H4 (cell line): ENCODE results near the gene PPP1R12B. TPM values are rescaled to one million over a fixed set of nuclear protein-coding genes. Genes with fewer than 3 reads are reported as not detected.
"Not testable (repeated sequence)": the region's sequence is repeated elsewhere in the genome, so short reads cannot be mapped to it uniquely, and the experiment has no call there.

ENCODE experiments used
- DNase-seq: peaks from one replicate; pipeline ENCODE4 v3.0.0-alpha.2; 2015; ENCODE audit warnings: low spot score
- total RNA-seq: library from RNA; depleted of rRNA; stranded (reverse); fragments of >200 nt; shearing (Covaris generic); gene quantifications from 2 replicates; pipeline ENCODE4 v1.2.3, GENCODE V29; 2014

The PPP1R12B gene
- total RNA-seq, 1 experiment from 2014 or later: 5.7 TPM

- no peak for DNase-seq
Measured at GRCh38 chr1:202561726-202562443, 213.4 kb downstream of the PPP1R12B start.

GRCh38 chr1:202562444-202563060 is 214.1 kb downstream of the PPP1R12B start:
- DNase-seq: no peak

GRCh38 chr1:202563818-202564217 is 215.3 kb downstream of the PPP1R12B start:
- no peak for DNase-seq

- DNase-seq: no peak
Measured at GRCh38 chr1:202564958-202565495, 216.5 kb downstream of the PPP1R12B start.

GRCh38 chr1:202565890-202566602 is 217.5 kb downstream of the PPP1R12B start:
- DNase-seq: no peak

GRCh38 chr1:202567738-202568137 is 219.2 kb downstream of the PPP1R12B start:
- DNase-seq: no peak

GRCh38 chr1:202568410-202568809 is 219.9 kb downstream of the PPP1R12B start:
- DNase-seq: no peak

- DNase-seq: no peak
Measured at GRCh38 chr1:202568826-202569225, 220.3 kb downstream of the PPP1R12B start.

GRCh38 chr1:202569393-202570322 is 221.2 kb downstream of the PPP1R12B start:
- DNase-seq: no peak

GRCh38 chr1:202571719-202572339 is 223.3 kb downstream of the PPP1R12B start:
- peak; percentile 42 for DNase-seq

- no peak for DNase-seq
Measured at GRCh38 chr1:202572867-202573266, 224.4 kb downstream of the PPP1R12B start.

- DNase-seq: peak; percentile 9
Measured at GRCh38 chr1:202575918-202576653, 227.6 kb downstream of the PPP1R12B start.

GRCh38 chr1:202576816-202577215 is 228.3 kb downstream of the PPP1R12B start:
- peak; percentile 88 for DNase-seq

GRCh38 chr1:202577381-202577780 is 228.9 kb downstream of the PPP1R12B start:
- DNase-seq: no peak

GRCh38 chr1:202578001-202578504 is 229.6 kb downstream of the PPP1R12B start:
- peak; percentile 89 for DNase-seq

- DNase-seq: no peak
Measured at GRCh38 chr1:202578565-202578964, 230.1 kb downstream of the PPP1R12B start.

- DNase-seq: peak; percentile 74
Measured at GRCh38 chr1:202579806-202580205, 231.3 kb downstream of the PPP1R12B start.

- peak; percentile 24 for DNase-seq
Measured at GRCh38 chr1:202580619-202581018, 232.1 kb downstream of the PPP1R12B start.

GRCh38 chr1:202582350-202582749 is 233.9 kb downstream of the PPP1R12B start:
- not testable (repeated sequence) for DNase-seq
